Large intestine (tissue), 3 donors: ENCODE measurements around the gene CADM2. TPM values are rescaled to one million over a fixed set of nuclear protein-coding genes. Genes with fewer than 3 reads are reported as not detected.

Experiments used
- DNase-seq, 2 donors: peaks; one replicate each; pipeline versions ENCODE4 v3.0.0 to v3.0.0-alpha.2; 2013
- H3K27ac ChIP-seq: one replicate; pipeline ENCODE4 v1.5.1; 2013; ENCODE audit warnings: low read length
- H3K27me3 ChIP-seq: 2 replicates; pipeline ENCODE4 v1.6.1; 2013; ENCODE audit warnings: low read length; ENCODE audit not compliant: control insufficient read depth, insufficient read depth
- H3K36me3 ChIP-seq: 2 replicates; pipeline ENCODE4 v1.6.1; 2013; ENCODE audit warnings: low read length; ENCODE audit not compliant: control insufficient read depth, insufficient read depth
- H3K4me1 ChIP-seq: one replicate; pipeline ENCODE4 v1.6.1; 2013; ENCODE audit warnings: low read length; ENCODE audit not compliant: control insufficient read depth, insufficient read depth
- H3K4me3 ChIP-seq: one replicate; pipeline ENCODE4 v1.5.1; 2013; ENCODE audit warnings: low read length
- H3K9me3 ChIP-seq: one replicate; pipeline ENCODE4 v1.6.1; 2013; ENCODE audit warnings: mild to moderate bottlenecking, low read depth, low read length, moderate library complexity; ENCODE audit not compliant: control insufficient read depth
- WGBS: methylation state at CpG from one replicate; pipeline ENCODE4 v1.1.5; 2013; ENCODE audit warnings: low lambda C conversion rate; ENCODE audit not compliant: insufficient coverage; 5-methylcytosine and 5-hydroxymethylcytosine counted together
- polyA plus RNA-seq: library from polyadenylated mRNA; unstranded; fragments of 120-200 nt; gene quantifications from one replicate; pipeline ENCODE4 v1.2.1, GENCODE V29; 2013

Gene CADM2
- polyA plus RNA-seq, 1 donor, result 2.4 TPM

DNA sequence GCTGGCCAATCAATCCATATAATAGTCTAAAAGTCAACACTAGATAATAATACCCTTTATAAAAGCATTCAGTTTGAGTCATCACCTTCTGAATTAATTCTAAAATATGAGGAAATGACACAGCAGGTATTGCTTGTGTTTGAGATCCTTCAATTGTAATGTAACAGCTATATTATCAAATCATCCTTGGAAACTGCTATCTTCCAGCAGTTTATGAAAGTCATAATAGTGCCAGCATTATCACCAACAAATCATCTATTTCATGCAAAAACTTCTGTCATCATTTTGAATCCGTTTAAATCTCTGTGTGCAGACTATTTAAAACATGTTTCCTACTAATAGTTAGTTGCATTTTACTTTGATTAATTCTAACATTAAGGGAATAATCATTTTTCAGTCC, 468.7 kb downstream of the CADM2 start:
- Histone ChIP-seq H3K27ac (no peak overlapping the region), H3K27me3 (no peaks in the 10 kb centered on the region), H3K9me3 (no peaks in the 10 kb centered on the region), H3K4me3 (no peak overlapping the region), H3K36me3 (no peaks in the 10 kb centered on the region), H3K4me1 (no peaks in the 10 kb centered on the region)
- 50% methylated on average over 1 of the region's 1 CpG for WGBS
- DNase-seq, result no peak

DNA sequence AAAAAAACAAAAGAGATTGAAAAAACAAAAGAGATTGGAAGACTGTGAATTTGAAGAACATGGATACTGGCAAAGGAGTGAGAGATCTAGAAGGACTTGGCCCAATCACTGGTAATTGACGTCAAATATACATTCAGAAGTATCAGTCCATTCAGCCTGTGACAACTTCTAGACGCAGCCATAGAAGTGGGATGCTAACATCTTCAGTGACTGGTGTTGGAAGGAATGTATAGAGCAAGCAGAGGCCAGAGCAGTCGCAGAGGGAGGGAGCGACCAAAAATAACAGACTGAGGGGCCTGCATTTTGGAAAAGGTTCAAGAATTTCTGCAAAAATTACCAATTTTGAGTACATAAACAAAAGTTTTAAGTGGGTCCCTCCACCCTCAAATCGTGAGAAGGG, 473.3 kb downstream of the CADM2 start:
- Histone ChIP-seq H3K27me3 (no peaks in the 10 kb centered on the region), H3K4me3 (no peak overlapping the region), H3K27ac (no peak overlapping the region), H3K9me3 (no peaks in the 10 kb centered on the region), H3K4me1 (no peaks in the 10 kb centered on the region), H3K36me3 (no peaks in the 10 kb centered on the region)
- no peak for DNase-seq
- 70% methylated on average over 2 of the region's 5 CpGs for WGBS

- Histone ChIP-seq H3K27me3 (no peaks in the 10 kb centered on the region), H3K27ac (no peak overlapping the region), H3K4me1 (no peaks in the 10 kb centered on the region), H3K4me3 (no peak overlapping the region), H3K36me3 (no peaks in the 10 kb centered on the region), H3K9me3 (no peaks in the 10 kb centered on the region)
- WGBS, result 80% methylated on average over 1 of the region's 2 CpGs
- DNase-seq, result no peak
Measured at GRCh38 chr3:85433319-85433718, 474.5 kb downstream of the CADM2 start.

DNA sequence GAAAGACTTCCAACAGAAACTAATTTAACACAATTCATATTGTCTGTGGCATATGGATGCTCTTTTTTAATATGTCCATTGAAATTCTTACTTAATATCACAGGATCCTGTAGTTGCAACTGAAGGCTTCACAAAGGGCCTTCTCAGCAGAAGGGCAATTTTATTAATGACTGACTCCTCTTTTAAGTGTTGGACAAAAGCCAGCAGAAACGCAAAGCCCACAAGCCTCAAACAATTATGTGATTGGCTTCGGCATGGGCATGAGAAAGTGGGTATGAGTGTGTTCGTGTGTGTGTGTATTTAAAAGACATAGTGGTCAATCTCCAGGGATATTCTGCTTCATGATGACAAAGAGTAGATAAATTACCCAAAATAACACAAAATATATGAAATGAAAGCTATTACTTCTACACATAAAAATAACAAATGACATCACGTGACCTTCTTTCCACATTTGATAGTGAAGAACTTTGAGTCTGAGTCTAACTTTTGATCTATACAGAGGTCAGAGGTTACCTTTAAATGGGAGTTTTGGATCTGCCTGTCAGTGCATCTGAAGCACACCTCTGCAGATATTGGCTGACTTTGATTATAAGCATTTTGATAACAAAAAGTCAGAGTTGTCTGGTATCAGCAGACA, 496.9 kb downstream of the CADM2 start:
- Histone ChIP-seq H3K4me1 (no peaks in the 10 kb centered on the region), H3K4me3 (no peak overlapping the region), H3K27ac (no peak overlapping the region), H3K36me3 (no peaks in the 10 kb centered on the region), H3K27me3 (no peaks in the 10 kb centered on the region), H3K9me3 (no peaks in the 10 kb centered on the region)
- DNase-seq, result no peak
- no CpG with 5 or more reads among the region's 4 CpGs for WGBS

DNA sequence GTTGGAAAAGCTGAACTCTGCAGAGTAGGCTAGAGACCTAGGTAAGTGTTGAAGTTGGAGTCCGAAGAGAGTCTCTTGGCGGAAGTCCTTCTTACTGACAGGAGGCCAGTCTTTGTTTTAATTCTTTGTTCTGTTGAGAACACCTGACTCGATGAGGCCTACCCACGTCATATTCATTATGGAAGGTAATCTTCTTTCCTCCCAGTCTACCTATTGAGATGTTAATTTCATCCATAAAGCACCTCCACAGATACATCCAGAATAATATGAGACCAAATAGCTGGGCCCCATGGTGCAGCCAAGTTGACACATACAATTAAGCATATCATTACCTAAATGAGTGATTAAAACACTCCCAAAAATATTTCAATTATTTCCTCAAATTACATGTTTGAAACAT, 515.5 kb downstream of the CADM2 start:
- no CpG with 5 or more reads among the region's 4 CpGs for WGBS
- H3K36me3 ChIP-seq, result no peaks in the 10 kb centered on the region
- H3K27me3 ChIP-seq, result no peaks in the 10 kb centered on the region
- DNase-seq, result no peak
- H3K4me3 ChIP-seq, result no peak overlapping the region
- H3K9me3 ChIP-seq, result no peaks in the 10 kb centered on the region
- no peaks in the 10 kb centered on the region for H3K4me1 ChIP-seq
- H3K27ac ChIP-seq, result no peak overlapping the region

- 76% methylated on average over 2 of the region's 2 CpGs for WGBS
- Histone ChIP-seq H3K4me1 (no peaks in the 10 kb centered on the region), H3K27me3 (no peaks in the 10 kb centered on the region), H3K27ac (no peak overlapping the region), H3K4me3 (no peak overlapping the region), H3K9me3 (no peaks in the 10 kb centered on the region), H3K36me3 (no peaks in the 10 kb centered on the region)
- DNase-seq, result no peak
Measured at GRCh38 chr3:85475346-85475745, 516.6 kb downstream of the CADM2 start.

- Histone ChIP-seq H3K4me3 (no peak overlapping the region), H3K4me1 (no peaks in the 10 kb centered on the region), H3K27me3 (no peaks in the 10 kb centered on the region), H3K27ac (no peak overlapping the region), H3K36me3 (no peaks in the 10 kb centered on the region), H3K9me3 (no peaks in the 10 kb centered on the region)
- DNase-seq, result no peak
- 100% methylated on average over 1 of the region's 3 CpGs for WGBS
Measured at GRCh38 chr3:85476891-85477495, 518.2 kb downstream of the CADM2 start.

- H3K4me3 ChIP-seq, result no peak overlapping the region
- DNase-seq, result no peak
- H3K27me3 ChIP-seq, result no peaks in the 10 kb centered on the region
- WGBS, result 84% methylated on average over 3 of the region's 5 CpGs
- no peaks in the 10 kb centered on the region for H3K4me1 ChIP-seq
- H3K36me3 ChIP-seq, result no peaks in the 10 kb centered on the region
- H3K9me3 ChIP-seq, result no peaks in the 10 kb centered on the region
- no peak overlapping the region for H3K27ac ChIP-seq
Measured at GRCh38 chr3:85481411-85482212, 522.8 kb downstream of the CADM2 start.

- WGBS, result 95% methylated on average over 2 of the region's 3 CpGs
- H3K4me3 ChIP-seq, result no peak overlapping the region
- no peaks in the 10 kb centered on the region for H3K9me3 ChIP-seq
- H3K27me3 ChIP-seq, result no peaks in the 10 kb centered on the region
- no peak for DNase-seq
- no peaks in the 10 kb centered on the region for H3K4me1 ChIP-seq
- H3K27ac ChIP-seq, result no peak overlapping the region
- no peaks in the 10 kb centered on the region for H3K36me3 ChIP-seq
Measured at GRCh38 chr3:85482213-85482490, 523.4 kb downstream of the CADM2 start.

GRCh38 chr3:85483986-85484385, 525.2 kb downstream of the CADM2 start:
- no peaks in the 10 kb centered on the region for H3K36me3 ChIP-seq
- no peak overlapping the region for H3K27ac ChIP-seq
- H3K4me1 ChIP-seq, result no peaks in the 10 kb centered on the region
- DNase-seq, result no peak
- WGBS, result no CpG with 5 or more reads among the region's 1 CpG
- no peak overlapping the region for H3K4me3 ChIP-seq
- H3K9me3 ChIP-seq, result peaks cover 3% of the 10 kb centered on the region
- H3K27me3 ChIP-seq, result no peaks in the 10 kb centered on the region
